HepG2 (cell line): ENCODE data around the gene ACSM2A. TPM values are rescaled to one million over a fixed set of nuclear protein-coding genes. Genes with fewer than 3 reads are reported as not detected.
"Not testable (repeated sequence)": the region's sequence is repeated elsewhere in the genome, so short reads cannot be mapped to it uniquely, and the experiment has no call there.

Experiments
- ATAC-seq: fragments of 200-7000 bp; cut with Tn5 transposase; 3 replicates; pipeline ENCODE4 v1.9.1; 2020; ENCODE audit warnings: mild to moderate bottlenecking, moderate library complexity
- BruUV-seq: library from RNA; stranded (reverse); fragments of 400-500 nt; replicated peaks from 2 replicates; lab custom pipeline; 2021; lab: Mats Ljungman, UMichigan
- CTCF ChIA-PET: fragments of 300-600 bp; formaldehyde crosslinking; extraction: SDS; loops from one replicate; lab custom pipeline; 2021; ENCODE audit warnings: low total read pairs, inconsistent platforms, low intra/inter-chr PET ratio; lab: Yijun Ruan, JAX
- POLR2A ChIA-PET: fragments of 350-600 bp; sonication (Branson Sonifier 250); formaldehyde crosslinking; loops from one replicate; lab custom pipeline; 2020; ENCODE audit warnings: antibody characterized with exemption, inconsistent platforms; lab: Yijun Ruan, JAX
- DNase-seq: peaks from one replicate; pipeline ENCODE4 v3.0.0-alpha.2; 2015; ENCODE audit warnings: low spot score
- FAIRE-seq: peaks from 3 replicates; lab custom pipeline; 2011; peaks lifted over from hg19 to GRCh38; lab: Jason Lieb, UNC
- H2AFZ ChIP-seq: one replicate; pipeline ENCODE4 v1.6.1; 2011; ENCODE audit warnings: low read length, inconsistent platforms
- H3K27ac ChIP-seq: fragments of 300-600 bp; 3 replicates; pipeline ENCODE4 v1.8.0; 2011; ENCODE audit warnings: mixed run types, mild to moderate bottlenecking, mixed read lengths, low read length, inconsistent platforms; ENCODE audit not compliant: insufficient read depth; ENCODE audit errors: extremely low read length
- H3K27me3 ChIP-seq, 2 experiments: fragments of 200-600 bp in 1 of 2; 2 replicates in 1 of 2; 3 replicates in 1 of 2; pipeline versions ENCODE4 v1.6.0 to v1.8.0; 2011; ENCODE audit warnings: low read length in 2 of 2, mild to moderate bottlenecking in 2 of 2, moderate library complexity in 2 of 2, inconsistent platforms in 1 of 2; ENCODE audit not compliant: insufficient read depth in 2 of 2, control insufficient read depth in 1 of 2
- H3K36me3 ChIP-seq, 2 experiments: fragments of 200-600 bp in 1 of 2; replicated peaks in 1 of 2; 2 replicates in 1 of 2; 3 replicates in 1 of 2; pipeline versions ENCODE4 v1.5.1 to v1.8.0; 2011; ENCODE audit warnings: low read length in 2 of 2, inconsistent platforms in 1 of 2; ENCODE audit not compliant: insufficient read depth in 2 of 2, control insufficient read depth in 1 of 2
- H3K4me1 ChIP-seq: 2 replicates; pipeline ENCODE4 v1.5.1; 2012; ENCODE audit warnings: low read length, inconsistent platforms; ENCODE audit not compliant: insufficient read depth
- H3K4me2 ChIP-seq: 2 replicates; pipeline ENCODE4 v1.6.0; 2011; ENCODE audit warnings: low read depth, low read length, inconsistent platforms
- H3K4me3 ChIP-seq, 3 experiments: fragments of 200-600 bp in 1 of 3; sonication (generic), shearing (Covaris generic) in 1 of 3; replicated peaks in 1 of 3; 2 replicates each; pipeline ENCODE4 v1.5.1; 2011 to 2016; ENCODE audit warnings: low read length in 3 of 3, inconsistent platforms in 2 of 3, low read depth in 2 of 3, mild to moderate bottlenecking in 2 of 3, control low read depth in 1 of 3, mixed read lengths in 1 of 3; ENCODE audit not compliant: insufficient read depth in 1 of 3
- H3K79me2 ChIP-seq: one replicate; pipeline ENCODE4 v1.6.1; 2011; ENCODE audit warnings: low read length, inconsistent platforms; ENCODE audit not compliant: insufficient read depth
- H3K9ac ChIP-seq: 2 replicates; pipeline ENCODE4 v1.6.0; 2011; ENCODE audit warnings: mild to moderate bottlenecking, low read depth, low read length, inconsistent platforms; ENCODE audit not compliant: insufficient read depth
- H3K9me3 ChIP-seq: 2 replicates; pipeline ENCODE4 v1.5.1; 2012; ENCODE audit warnings: mild to moderate bottlenecking, low read length
- H4K20me1 ChIP-seq: 2 replicates; pipeline ENCODE4 v1.6.0; 2011; ENCODE audit warnings: inconsistent platforms, mild to moderate bottlenecking, low read length, moderate library complexity; ENCODE audit not compliant: insufficient read depth
- ATF7 ChIP-seq, 2 experiments: fragments of 450-650 bp in 1 of 2; sonication (generic) in 1 of 2; formaldehyde crosslinking in 1 of 2; IDR thresholded peaks; 2 replicates each; pipeline versions ENCODE4 v1.4.0 to v1.6.1; 2016 to 2020; ENCODE audit warnings: antibody characterized with exemption in 1 of 2, mild to moderate bottlenecking in 1 of 2, missing genetic modification reagents in 1 of 2
- FOXK2 ChIP-seq: fragments of 450-650 bp; IDR thresholded peaks from 2 replicates; pipeline ENCODE4 v1.6.1; 2016
- FOXP1 ChIP-seq, 2 experiments: fragments of 450-650 bp in 1 of 2; IDR thresholded peaks; 2 replicates each; pipeline ENCODE4 v1.6.1; 2017 to 2018; ENCODE audit warnings: antibody characterized with exemption in 1 of 2
- IKZF1 ChIP-seq: fragments of 450-650 bp; IDR thresholded peaks from 2 replicates; pipeline ENCODE4 v1.7.1; 2016
- NONO ChIP-seq, 2 experiments: fragments of 450-650 bp in 1 of 2; sonication (generic) in 1 of 2; formaldehyde crosslinking in 1 of 2; IDR thresholded peaks in 1 of 2; conservative IDR thresholded peaks in 1 of 2; 2 replicates each; pipeline versions ENCODE4 v1.6.1 to v1.8.0; 2017 to 2022; ENCODE audit warnings: mild to moderate bottlenecking in 1 of 2, missing genetic modification reagents in 1 of 2, moderate library complexity in 1 of 2
- SOX6 ChIP-seq, 2 experiments: fragments of 450-650 bp in 1 of 2; sonication (generic) in 1 of 2; formaldehyde crosslinking in 1 of 2; IDR thresholded peaks; 2 replicates each; pipeline versions ENCODE4 v1.4.0 to v1.6.1; 2017 to 2020; ENCODE audit warnings: antibody characterized with exemption in 1 of 2, mild to moderate bottlenecking in 1 of 2, missing genetic modification reagents in 1 of 2
- WGBS: methylation state at CpG from one replicate; pipeline ENCODE4 v1.1.6; 2017; ENCODE audit warnings: low lambda C conversion rate; 5-methylcytosine and 5-hydroxymethylcytosine counted together
- in situ Hi-C: cut with HindIII; loops from 2 replicates; pipeline ENCODE4 v1.10.0; 2017; ENCODE audit warnings: low pct_unique_long_range_greater_than_20kb; ENCODE audit not compliant: extremely low pct_ligation_motif_present
- intact Hi-C: fragments of 100-400 bp; cut with micrococcal nuclease; formaldehyde crosslinking; loops from one replicate; pipeline ENCODE4 v1.10.0; 2022; ENCODE audit not compliant: unreplicated experiment
- polyA plus RNA-seq, 8 experiments: library from polyadenylated mRNA; depleted of rRNA in 3 of 8; stranded (reverse) in 7 of 8; unstranded in 1 of 8; fragments of >200 nt; fragmentation: Illumina TruSeq in 4 of 8; extraction: Trizol in 4 of 8; gene quantifications; 2 replicates each; pipeline versions ENCODE4 v1.2.1 to v1.2.3, GENCODE V29; 2011 to 2016; ENCODE audit warnings: low read depth in 4 of 8, missing spikeins in 1 of 8, mixed read lengths in 1 of 8; ENCODE audit not compliant: insufficient read depth in 1 of 8
- total RNA-seq, 5 experiments: library from RNA; depleted of rRNA; stranded (reverse); fragments of >200 nt; fragmentation: Illumina TruSeq; extraction: Trizol; gene quantifications; 2 replicates each; pipeline ENCODE4 v1.2.3, GENCODE V29; 2016; ENCODE audit warnings: low read depth in 1 of 5
- TF ChIP-seq, protein P1 (sequence below): sonication (generic); formaldehyde crosslinking; IDR thresholded peaks from 2 replicates; pipeline ENCODE4 v1.4.0; 2020; ENCODE audit warnings: mild to moderate bottlenecking, missing genetic modification reagents

Gene ACSM2A
- total and polyA plus RNA-seq, 2 of the 13 experiments (the other 11 are each of a cell fraction or from before 2014, with no cell fraction given): 11.4 to 16.3 TPM

DNA sequence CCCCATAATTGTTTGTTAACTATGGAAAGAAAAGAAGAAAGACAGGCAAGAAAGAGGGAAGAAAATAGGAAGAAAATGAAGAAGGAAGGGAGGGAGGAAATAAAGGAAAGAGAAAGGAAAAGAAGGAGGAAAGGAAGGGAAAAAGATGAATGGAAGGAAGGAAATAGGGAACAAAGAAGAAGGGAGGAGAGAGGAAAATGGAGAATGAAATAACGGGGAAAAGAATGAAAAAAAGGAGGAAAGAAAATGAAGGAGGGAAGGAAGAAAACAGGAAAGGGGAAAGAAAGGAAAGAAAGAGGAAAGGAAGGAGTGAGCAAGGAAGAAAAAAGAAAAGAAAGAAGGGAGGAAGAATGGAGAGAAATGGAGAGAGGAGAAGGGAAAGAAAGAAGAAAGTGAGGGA, 20.8 kb upstream of the ACSM2A start:
- H3K27ac ChIP-seq; BruUV-seq; POLR2A ChIA-PET; CTCF ChIA-PET; H4K20me1 ChIP-seq; H3K4me2 ChIP-seq; H3K27me3 ChIP-seq; H3K9me3 ChIP-seq; H3K4me3 ChIP-seq; H3K36me3 ChIP-seq; FAIRE-seq; H3K9ac ChIP-seq; H2AFZ ChIP-seq; in situ Hi-C loops; DNase-seq; H3K79me2 ChIP-seq; ATAC-seq; intact Hi-C loops; TF ChIP-seq NONO (CRISPR knock-in tag; conservative IDR thresholded peaks at IDR 0.05); FOXP1 (CRISPR knock-in tag; IDR thresholded peaks at IDR 0.05); ATF7 (CRISPR knock-in tag; IDR thresholded peaks at IDR 0.05); SOX6 (CRISPR knock-in tag; IDR thresholded peaks at IDR 0.05): not testable (repeated sequence)
- TF ChIP-seq, protein P1, sequence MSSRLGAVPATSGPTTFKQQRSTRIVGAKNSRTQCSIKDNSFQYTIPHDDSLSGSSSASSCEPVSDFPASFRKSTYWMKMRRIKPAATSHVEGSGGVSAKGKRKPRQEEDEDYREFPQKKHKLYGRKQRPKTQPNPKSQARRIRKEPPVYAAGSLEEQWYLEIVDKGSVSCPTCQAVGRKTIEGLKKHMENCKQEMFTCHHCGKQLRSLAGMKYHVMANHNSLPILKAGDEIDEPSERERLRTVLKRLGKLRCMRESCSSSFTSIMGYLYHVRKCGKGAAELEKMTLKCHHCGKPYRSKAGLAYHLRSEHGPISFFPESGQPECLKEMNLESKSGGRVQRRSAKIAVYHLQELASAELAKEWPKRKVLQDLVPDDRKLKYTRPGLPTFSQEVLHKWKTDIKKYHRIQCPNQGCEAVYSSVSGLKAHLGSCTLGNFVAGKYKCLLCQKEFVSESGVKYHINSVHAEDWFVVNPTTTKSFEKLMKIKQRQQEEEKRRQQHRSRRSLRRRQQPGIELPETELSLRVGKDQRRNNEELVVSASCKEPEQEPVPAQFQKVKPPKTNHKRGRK: peak; percentile 19; the same call in 1 of the 2 replicates
- TF ChIP-seq NONO (IDR thresholded peaks at IDR 0.05) (peak; percentile 91; the same call in 1 of the 2 replicates), FOXK2 (peak; percentile 26; the same call in 1 of the 2 replicates), IKZF1 (peak; percentile 80; the same call in 1 of the 2 replicates), FOXP1 (IDR thresholded peaks at IDR 0.05) (peak; percentile 23; the same call in 1 of the 2 replicates), ATF7 (IDR thresholded peaks at IDR 0.05) (peak; percentile 6; the same call in 1 of the 2 replicates), SOX6 (IDR thresholded peaks at IDR 0.05) (0 out of 2 replicates have a peak, but pooled peaks have one; percentile 23)
- H3K4me1 ChIP-seq: peaks cover 33% of the 10 kb centered on the region
- 94% methylated on average over 1 of the region's 1 CpG for WGBS
